Adrenal gland (tissue), 5 donors: ENCODE results near the gene MOCOS.

Source experiments
- CTCF ChIP-seq, 6 experiments: fragments of 450-650 bp in 4 of 6; fragments of 200-600 bp in 2 of 6; sonication (generic) in 1 of 6; IDR thresholded peaks; 1 replicate in 5 of 6; 2 replicates in 1 of 6; pipeline versions ENCODE4 v1.5.1 to v1.8.0; 2016 to 2021; ENCODE audit warnings: antibody characterized with exemption in 6 of 6, mild to moderate bottlenecking in 2 of 6, moderate library complexity in 1 of 6
- POLR2A ChIP-seq, 2 donors: fragments of 450-650 bp; IDR thresholded peaks; one replicate each; pipeline ENCODE4 v1.6.1; 2017; ENCODE audit warnings: antibody characterized with exemption in 2 of 2, mild to moderate bottlenecking in 2 of 2, moderate library complexity in 1 of 2
- donor health status: DM: no; HTN: no; CAD: no.

GRCh38 chr18:36189486-36189885 is 2.2 kb downstream of the MOCOS start:
- TF ChIP-seq CTCF (IDR thresholded peaks at IDR 0.05), result no peak
- no peak for TF ChIP-seq POLR2A (IDR thresholded peaks at IDR 0.05)
